ENCODE measurements around the gene RSPH10B2.
"Not testable (repeated sequence)": the region's sequence is repeated elsewhere in the genome, so short reads cannot be mapped to it uniquely, and the experiment has no call there.

RSPH10B2 gene

DNA sequence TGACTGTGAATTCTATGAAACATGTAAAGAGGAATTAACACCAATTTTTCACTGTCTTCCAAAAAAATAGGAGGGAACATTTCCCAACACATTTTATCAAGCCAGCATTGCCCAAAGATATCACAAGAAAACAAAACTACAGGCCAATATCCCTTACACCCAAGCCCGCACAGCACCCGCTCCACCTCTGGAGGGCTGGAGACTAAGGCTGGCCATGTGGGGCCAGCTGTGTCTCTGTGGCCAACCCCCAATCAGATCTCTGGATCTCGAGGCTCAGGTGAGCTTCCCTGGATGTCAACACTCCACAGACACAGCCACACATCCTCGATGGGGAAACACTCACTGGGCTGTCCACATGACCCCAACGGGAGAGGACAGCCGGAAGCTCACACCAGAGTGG is 54.1 kb downstream of the RSPH10B2 start:
- not testable (repeated sequence) for H3K9me3 ChIP-seq; H3K36me3 ChIP-seq; H3K4me3 ChIP-seq (ENCODE audit: low read depth, low read length); H3K4me1 ChIP-seq; DNase-seq; H3K27me3 ChIP-seq

- not testable (repeated sequence) for DNase-seq; H3K9me3 ChIP-seq; H3K27me3 ChIP-seq; H3K4me1 ChIP-seq; H3K4me3 ChIP-seq (ENCODE audit: low read depth, low read length); H3K36me3 ChIP-seq
Observed at GRCh38 chr7:6813011-6813410, 59.1 kb downstream of the RSPH10B2 start.

DNA sequence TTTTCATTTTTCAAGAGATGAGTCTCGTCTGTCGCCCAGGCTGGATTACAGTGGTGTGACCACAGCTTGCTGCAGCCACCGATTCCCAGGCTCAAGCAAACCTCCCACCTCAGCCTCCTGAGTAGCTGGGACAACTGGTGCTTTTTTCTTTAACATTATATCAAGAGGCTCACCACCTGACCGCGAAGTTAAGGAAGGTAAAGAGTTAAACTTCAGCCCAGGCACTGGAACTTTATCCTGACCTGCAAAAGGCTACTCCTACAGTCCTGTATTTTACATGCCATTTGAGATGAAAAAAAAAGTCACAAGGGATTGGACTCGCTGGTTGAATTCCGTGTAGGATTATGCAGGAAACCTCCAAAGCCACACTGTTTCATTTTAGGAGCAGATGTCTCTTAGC is 61.6 kb downstream of the RSPH10B2 start:
- H3K27me3 ChIP-seq; H3K4me1 ChIP-seq; H3K9me3 ChIP-seq; H3K4me3 ChIP-seq (ENCODE audit: low read depth, low read length); DNase-seq; H3K36me3 ChIP-seq: not testable (repeated sequence)

- H3K36me3 ChIP-seq; H3K27me3 ChIP-seq; H3K9me3 ChIP-seq; H3K4me3 ChIP-seq (ENCODE audit: low read depth, low read length); DNase-seq; H3K4me1 ChIP-seq: not testable (repeated sequence)
Observed at GRCh38 chr7:6821622-6822021, 67.7 kb downstream of the RSPH10B2 start.

DNA sequence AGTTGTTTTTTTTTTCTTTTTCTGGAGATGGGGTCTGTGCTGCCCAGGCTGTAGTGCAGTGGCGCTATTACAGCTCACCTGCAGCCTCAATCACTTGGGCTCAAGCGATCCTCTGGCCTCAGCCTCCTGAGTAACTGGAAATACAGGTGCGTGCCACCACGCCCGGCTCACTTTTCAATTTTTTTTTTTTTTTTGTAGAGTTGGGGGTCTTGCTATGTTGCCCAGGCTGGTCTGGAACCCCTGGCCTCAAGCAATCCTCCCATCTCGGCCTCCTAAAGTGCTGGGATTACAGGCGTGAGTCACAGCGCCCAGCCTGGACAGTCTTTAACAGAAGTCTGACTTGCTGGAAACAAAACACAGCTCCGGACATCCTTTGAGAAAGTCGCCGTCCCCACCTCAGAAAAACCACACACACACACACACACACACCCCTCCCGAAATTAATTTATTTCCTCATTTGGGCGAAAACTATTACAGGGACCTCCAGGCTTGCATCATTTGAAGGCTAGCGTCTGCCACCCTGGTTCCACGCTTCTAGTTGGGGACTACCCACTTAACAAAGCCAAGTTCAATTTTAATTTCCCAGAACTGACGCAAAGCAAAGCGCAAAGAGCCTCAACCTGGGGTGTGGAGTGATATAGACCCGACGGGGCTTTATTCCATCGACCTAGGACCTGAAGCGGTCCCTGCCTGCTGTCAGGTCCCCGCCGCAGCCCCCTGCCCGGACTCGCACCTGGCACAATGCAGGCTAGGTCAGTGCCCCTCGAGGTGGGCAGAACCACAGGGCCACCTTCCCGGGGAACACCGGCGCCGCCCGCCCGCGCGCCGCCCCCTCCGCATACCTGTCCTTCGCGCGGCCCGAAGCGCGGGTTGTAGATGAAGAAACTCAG is 71.6 kb downstream of the RSPH10B2 start:
- H3K9me3 ChIP-seq, H3K36me3 ChIP-seq, H3K27me3 ChIP-seq, DNase-seq, H3K4me1 ChIP-seq: not testable (repeated sequence)
- peak overlapping the region; percentile 42; the same call in 1 of the 2 replicates for H3K4me3 ChIP-seq (ENCODE audit: low read depth, low read length)

DNA sequence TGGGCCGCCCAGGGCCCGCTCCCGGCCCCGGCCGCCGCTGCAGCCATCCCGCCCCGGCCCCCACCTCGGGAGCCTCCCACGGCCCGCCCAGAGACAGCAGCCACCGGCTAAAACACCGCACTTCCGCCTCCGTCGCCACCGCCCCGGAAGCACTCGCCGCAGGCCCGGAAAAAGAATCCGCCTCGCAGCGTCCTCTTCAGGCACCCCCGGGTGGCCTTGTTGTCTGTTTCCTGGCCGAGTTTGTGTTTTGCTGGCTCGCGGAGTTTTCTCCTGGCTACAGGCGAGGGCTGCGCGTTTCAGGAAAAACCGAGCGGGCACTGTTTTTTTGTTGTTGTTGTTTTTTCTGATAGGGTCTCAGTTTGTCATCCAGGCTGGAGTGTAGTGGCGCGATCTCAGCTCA is 72.2 kb downstream of the RSPH10B2 start, which contains the start of gene CCZ1B:
Gene CCZ1B, minus strand, starts transcription at position 125 of the 400 bp plus-strand sequence. Its CDS starts 78 bp downstream, at position 47.
- H3K27me3 ChIP-seq, H3K9me3 ChIP-seq, H3K4me1 ChIP-seq, H3K36me3 ChIP-seq: not testable (repeated sequence)
- peak within 1 kb of the TSS; percentile 57 for H3K4me3 ChIP-seq (ENCODE audit: low read depth, low read length)
- TF ChIP-seq, protein P1, sequence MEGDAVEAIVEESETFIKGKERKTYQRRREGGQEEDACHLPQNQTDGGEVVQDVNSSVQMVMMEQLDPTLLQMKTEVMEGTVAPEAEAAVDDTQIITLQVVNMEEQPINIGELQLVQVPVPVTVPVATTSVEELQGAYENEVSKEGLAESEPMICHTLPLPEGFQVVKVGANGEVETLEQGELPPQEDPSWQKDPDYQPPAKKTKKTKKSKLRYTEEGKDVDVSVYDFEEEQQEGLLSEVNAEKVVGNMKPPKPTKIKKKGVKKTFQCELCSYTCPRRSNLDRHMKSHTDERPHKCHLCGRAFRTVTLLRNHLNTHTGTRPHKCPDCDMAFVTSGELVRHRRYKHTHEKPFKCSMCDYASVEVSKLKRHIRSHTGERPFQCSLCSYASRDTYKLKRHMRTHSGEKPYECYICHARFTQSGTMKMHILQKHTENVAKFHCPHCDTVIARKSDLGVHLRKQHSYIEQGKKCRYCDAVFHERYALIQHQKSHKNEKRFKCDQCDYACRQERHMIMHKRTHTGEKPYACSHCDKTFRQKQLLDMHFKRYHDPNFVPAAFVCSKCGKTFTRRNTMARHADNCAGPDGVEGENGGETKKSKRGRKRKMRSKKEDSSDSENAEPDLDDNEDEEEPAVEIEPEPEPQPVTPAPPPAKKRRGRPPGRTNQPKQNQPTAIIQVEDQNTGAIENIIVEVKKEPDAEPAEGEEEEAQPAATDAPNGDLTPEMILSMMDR (IDR thresholded peaks at IDR 0.05; ENCODE audit: low read depth, low read length), result peak; percentile 21; the same call in 1 of the 2 replicates
- peak; percentile 79 for DNase-seq

- H3K27me3 ChIP-seq; H3K9me3 ChIP-seq; H3K36me3 ChIP-seq; DNase-seq; H3K4me1 ChIP-seq; H3K4me3 ChIP-seq (ENCODE audit: low read depth, low read length): not testable (repeated sequence)
Observed at GRCh38 chr7:6827180-6827579, 73.3 kb downstream of the RSPH10B2 start.

DNA sequence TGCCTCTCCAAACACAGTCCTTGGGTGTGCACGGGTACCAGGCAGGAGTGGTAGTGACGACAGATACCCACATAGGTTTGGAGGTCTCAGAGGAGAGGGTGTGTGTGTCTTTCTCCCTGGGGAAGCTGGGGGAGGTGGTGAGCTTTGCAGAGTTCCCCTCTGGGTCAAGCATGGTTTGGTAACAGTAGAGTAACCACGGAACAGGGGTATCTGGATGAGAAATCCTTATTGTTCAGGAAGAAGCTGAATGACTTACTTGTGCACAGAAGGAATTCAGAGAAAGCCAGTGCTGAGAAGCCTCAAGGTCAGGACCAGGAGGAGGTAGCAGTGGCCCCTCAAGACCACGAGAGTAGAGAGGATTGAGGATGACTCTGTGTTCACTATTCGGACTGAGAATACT is 75.7 kb downstream of the RSPH10B2 start:
- H3K36me3 ChIP-seq; H3K9me3 ChIP-seq; DNase-seq; H3K4me3 ChIP-seq (ENCODE audit: low read depth, low read length); H3K4me1 ChIP-seq: not testable (repeated sequence)
- H3K27me3 ChIP-seq, result peaks cover 17% of the 10 kb centered on the region

- peaks cover 17% of the 10 kb centered on the region for H3K27me3 ChIP-seq
- H3K4me1 ChIP-seq; H3K4me3 ChIP-seq (ENCODE audit: low read depth, low read length); H3K9me3 ChIP-seq; DNase-seq; H3K36me3 ChIP-seq: not testable (repeated sequence)
Observed at GRCh38 chr7:6830026-6830425, 76.1 kb downstream of the RSPH10B2 start.

- no peaks in the 10 kb centered on the region for H3K36me3 ChIP-seq
- H3K4me1 ChIP-seq, result no peaks in the 10 kb centered on the region
- H3K27me3 ChIP-seq, result peaks cover 20% of the 10 kb centered on the region
- no peak for DNase-seq
- no peak overlapping the region for H3K4me3 ChIP-seq (ENCODE audit: low read depth, low read length)
- TF ChIP-seq, protein P1 (IDR thresholded peaks at IDR 0.05; ENCODE audit: low read depth, low read length), result no peak
- no peaks in the 10 kb centered on the region for H3K9me3 ChIP-seq
Observed at GRCh38 chr7:6831018-6831725, 77.3 kb downstream of the RSPH10B2 start.
